Measurements from ENCODE around the gene TLN1. TPM values are rescaled to one million over a fixed set of nuclear protein-coding genes. Genes with fewer than 3 reads are reported as not detected.

TLN1 gene
- total and polyA plus RNA-seq, 2 of the 4 experiments (the other 2 are of a cell fraction) = 228 to 346 TPM

DNA sequence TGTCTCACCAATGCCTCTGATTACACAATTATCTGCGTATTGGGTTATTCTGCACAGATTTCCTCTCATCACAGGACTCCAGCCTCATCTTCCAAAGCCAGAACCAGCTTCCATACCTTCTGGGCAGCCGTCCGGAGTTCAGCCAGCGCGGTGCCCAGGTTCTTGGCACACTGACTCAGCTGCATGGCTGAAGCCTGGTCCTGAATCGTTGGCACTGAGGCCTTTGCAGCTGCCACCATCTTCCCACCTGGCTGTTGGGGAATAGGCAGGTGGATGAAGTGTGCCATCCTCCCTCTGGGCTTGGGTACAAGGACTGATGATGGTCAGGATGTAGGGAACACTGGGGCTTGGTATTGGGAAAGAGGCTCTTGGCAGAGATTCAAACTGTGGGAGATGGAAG lies 17.9 kb downstream of the TLN1 start:
- no peak overlapping the region for H2AK9ac ChIP-seq (replicated peaks; ENCODE audit: low read depth, low read length, poor library complexity)
- H2AFZ ChIP-seq (replicated peaks; ENCODE audit: low read length, poor library complexity) = no peak overlapping the region
- H3K56ac ChIP-seq (ENCODE audit: extremely low read depth, insufficient read depth, low read length) = no peak overlapping the region
- WGBS, 2 experiments (ENCODE audit: extremely low coverage in 2 of 2, insufficient read length in 1 of 2) = 100% methylated on average over 2 of the region's 6 CpGs; no CpG with 5 or more reads in 1 of the 2 experiments
- no peak overlapping the region for H4K91ac ChIP-seq (ENCODE audit: insufficient read depth, low read depth, low read length)
- dilution Hi-C loops (cut with HindIII; ENCODE audit: low sequenced_read_pairs, unreplicated experiment) = no loop called here
- no peak overlapping the region for H3K27ac ChIP-seq (ENCODE audit: insufficient read depth, low read length)
- ChIA-PET CTCF (interaction anchor here (0.7 kb wide), 1 partner anchor 53 kb away, joined by 3 read pairs; no protein-coding TSS in a partner anchor), POLR2A (ENCODE audit: unreplicated experiment) (interaction anchor here (1.0 kb wide), 1 partner anchor 23 kb away, joined by 4 read pairs; no protein-coding TSS in a partner anchor)
- H3K4ac ChIP-seq (ENCODE audit: low read depth, low read length) = no peak overlapping the region
- no peak overlapping the region for H2AK5ac ChIP-seq (ENCODE audit: low read depth, low read length)
- no TSS peak for BruUV-seq (replicated peaks)
- H2BK5ac ChIP-seq (ENCODE audit: low read depth, low read length, poor library complexity, severe bottlenecking) = no peak overlapping the region
- no peak overlapping the region for H2BK15ac ChIP-seq (ENCODE audit: low read depth, low read length)
- no peak overlapping the region for H2BK120ac ChIP-seq (ENCODE audit: low read depth, low read length)
- peaks cover 35% of the 10 kb centered on the region for H4K20me1 ChIP-seq (ENCODE audit: insufficient read depth, low read length)
- no peak overlapping the region for H3K9ac ChIP-seq (ENCODE audit: low read depth, low read length)
- intact Hi-C loops (cut with micrococcal nuclease) = no loop called here
- H3K4me2 ChIP-seq (ENCODE audit: low read depth, low read length) = no peak overlapping the region
- H2BK20ac ChIP-seq (ENCODE audit: low read depth, low read length) = no peak overlapping the region
- in situ Hi-C loops (cut with MboI; ENCODE audit: low sequenced_read_pairs) = no loop called here
- no peak overlapping the region for H3K23ac ChIP-seq (ENCODE audit: low read depth, low read length)
- no peak for DNase-seq
- H3K9me3 ChIP-seq (ENCODE audit: control insufficient read depth, insufficient read depth, low read length) = no peaks in the 10 kb centered on the region
- H4K5ac ChIP-seq (ENCODE audit: low read depth, low read length) = no peak overlapping the region
- ATAC-seq (ENCODE audit: low read depth) = no peak
- H4K8ac ChIP-seq (ENCODE audit: low read depth in 2 of 2, low read length in 2 of 2) = no peak overlapping the region
- no peaks in the 10 kb centered on the region for H3K27me3 ChIP-seq (ENCODE audit: control insufficient read depth, insufficient read depth, low read length)
- peaks cover 86% of the 10 kb centered on the region for H3K36me3 ChIP-seq (ENCODE audit: control insufficient read depth, insufficient read depth, low read length)
- no peak overlapping the region for H3K18ac ChIP-seq (ENCODE audit: low read depth, low read length)
- H3K4me1 ChIP-seq (ENCODE audit: control insufficient read depth, insufficient read depth, low read length) = no peaks in the 10 kb centered on the region
- H3K4me3 ChIP-seq (ENCODE audit: insufficient read depth, low read depth, low read length) = no peak overlapping the region
- TF ChIP-seq RFX5 (IDR thresholded peaks at IDR 0.05; ENCODE audit: low read depth, low read length) (no peak), MAFK (IDR thresholded peaks at IDR 0.05; ENCODE audit: low read depth, low read length) (no peak)
- TF ChIP-seq, protein P1, sequence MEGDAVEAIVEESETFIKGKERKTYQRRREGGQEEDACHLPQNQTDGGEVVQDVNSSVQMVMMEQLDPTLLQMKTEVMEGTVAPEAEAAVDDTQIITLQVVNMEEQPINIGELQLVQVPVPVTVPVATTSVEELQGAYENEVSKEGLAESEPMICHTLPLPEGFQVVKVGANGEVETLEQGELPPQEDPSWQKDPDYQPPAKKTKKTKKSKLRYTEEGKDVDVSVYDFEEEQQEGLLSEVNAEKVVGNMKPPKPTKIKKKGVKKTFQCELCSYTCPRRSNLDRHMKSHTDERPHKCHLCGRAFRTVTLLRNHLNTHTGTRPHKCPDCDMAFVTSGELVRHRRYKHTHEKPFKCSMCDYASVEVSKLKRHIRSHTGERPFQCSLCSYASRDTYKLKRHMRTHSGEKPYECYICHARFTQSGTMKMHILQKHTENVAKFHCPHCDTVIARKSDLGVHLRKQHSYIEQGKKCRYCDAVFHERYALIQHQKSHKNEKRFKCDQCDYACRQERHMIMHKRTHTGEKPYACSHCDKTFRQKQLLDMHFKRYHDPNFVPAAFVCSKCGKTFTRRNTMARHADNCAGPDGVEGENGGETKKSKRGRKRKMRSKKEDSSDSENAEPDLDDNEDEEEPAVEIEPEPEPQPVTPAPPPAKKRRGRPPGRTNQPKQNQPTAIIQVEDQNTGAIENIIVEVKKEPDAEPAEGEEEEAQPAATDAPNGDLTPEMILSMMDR (conservative IDR thresholded peaks at IDR 0.05; ENCODE audit: low read depth, low read length) = no peak
- no peaks in the 10 kb centered on the region; the same call in 1 of the 2 replicates for H3K9me1 ChIP-seq (ENCODE audit: insufficient read depth, low read length)
- no peak overlapping the region for H3K14ac ChIP-seq (replicated peaks; ENCODE audit: low read depth, low read length)
- H3K79me1 ChIP-seq (ENCODE audit: low read depth in 1 of 2, low read length in 2 of 2) = peaks cover 30 to 70% of the 10 kb centered on the region in 2 experiments; a peak in 3 of 4 replicates
